Measurements from ENCODE around the gene DPYSL4.

- TF ChIP-seq POLR2A (IDR thresholded peaks at IDR 0.05) (no peak), CTCF (IDR thresholded peaks at IDR 0.05) (no peak), POLR2AphosphoS5 (IDR thresholded peaks at IDR 0.05) (no peak)
Measured at GRCh38 chr10:132237871-132238270, 51.1 kb downstream of the DPYSL4 start.

Data from prostate gland (tissue), 2 donors.